OCI-LY1 (cell line): ENCODE measurements around the gene PRKCH.

Source experiments
- H2AFZ ChIP-seq: fragments of 200-600 bp; sonication (generic), shearing (Covaris generic); 2 replicates; pipeline ENCODE4 v1.6.0; 2014; ENCODE audit warnings: antibody characterized with exemption, mild to moderate bottlenecking, low read length
- H3F3A ChIP-seq: fragments of 200-600 bp; sonication (generic), shearing (Covaris generic); 2 replicates; pipeline ENCODE4 v1.6.0; 2014; ENCODE audit warnings: mild to moderate bottlenecking, antibody characterized with exemption, low read length, moderate library complexity; ENCODE audit not compliant: insufficient read depth
- H3K27ac ChIP-seq: fragments of 200-600 bp; sonication (generic); 2 replicates; pipeline ENCODE4 v1.5.1; 2014; ENCODE audit warnings: low read length, mixed run types, mild to moderate bottlenecking, low read depth; ENCODE audit not compliant: poor library complexity, severe bottlenecking
- H3K27me3 ChIP-seq: fragments of 200-600 bp; sonication (generic); 2 replicates; pipeline ENCODE4 v1.6.0; 2014; ENCODE audit warnings: antibody characterized with exemption, mild to moderate bottlenecking, low read length, moderate library complexity; ENCODE audit not compliant: insufficient read depth
- H3K36me3 ChIP-seq: fragments of 200-600 bp; sonication (generic); 2 replicates; pipeline ENCODE4 v1.6.1; 2014; ENCODE audit warnings: mild to moderate bottlenecking, antibody characterized with exemption, low read length, moderate library complexity, mixed read lengths; ENCODE audit not compliant: insufficient read depth
- H3K4me1 ChIP-seq: fragments of 200-600 bp; sonication (generic); 2 replicates; pipeline ENCODE4 v1.5.1; 2014; ENCODE audit warnings: mild to moderate bottlenecking, low read length, moderate library complexity; ENCODE audit not compliant: insufficient read depth, severe bottlenecking
- H3K4me2 ChIP-seq: fragments of 200-600 bp; sonication (generic), shearing (Covaris generic); 2 replicates; pipeline ENCODE4 v1.6.1; 2014; ENCODE audit warnings: low read length
- H3K4me3 ChIP-seq: fragments of 200-600 bp; sonication (generic); 2 replicates; pipeline ENCODE4 v1.5.1; 2014; ENCODE audit warnings: low read length, low read depth, mild to moderate bottlenecking, mixed read lengths; ENCODE audit not compliant: poor library complexity, severe bottlenecking
- H3K79me2 ChIP-seq: fragments of 200-600 bp; shearing (Covaris generic); 2 replicates; pipeline ENCODE4 v1.6.1; 2016; ENCODE audit warnings: mixed run types, low read length, mixed read lengths; ENCODE audit not compliant: insufficient read depth
- H3K9ac ChIP-seq: fragments of 200-600 bp; sonication (generic), shearing (Covaris generic); 2 replicates; pipeline ENCODE4 v1.6.1; 2014; ENCODE audit warnings: mild to moderate bottlenecking, low read length, mixed read lengths
- H3K9me2 ChIP-seq: fragments of 200-600 bp; sonication (generic), shearing (Covaris generic); 2 replicates; pipeline ENCODE4 v1.6.1; 2014; ENCODE audit warnings: low read depth, mild to moderate bottlenecking, low read length, mixed read lengths
- H3K9me3 ChIP-seq: fragments of 200-600 bp; shearing (Covaris generic); 2 replicates; pipeline ENCODE4 v1.6.1; 2014; ENCODE audit warnings: low read length, mixed read lengths
- H4K20me1 ChIP-seq: fragments of 200-600 bp; sonication (generic), shearing (Covaris generic); 2 replicates; pipeline ENCODE4 v1.6.0; 2016; ENCODE audit warnings: mild to moderate bottlenecking, low read length; ENCODE audit not compliant: insufficient read depth
- CTCF ChIP-seq: fragments of 200-600 bp; sonication (generic), shearing (Covaris generic); IDR thresholded peaks from 2 replicates; pipeline ENCODE4 v1.5.1; 2017; ENCODE audit warnings: mild to moderate bottlenecking, antibody characterized with exemption, low read length, moderate library complexity, mixed read lengths
- EZH2 ChIP-seq: fragments of 200-600 bp; sonication (generic), shearing (Covaris generic); IDR thresholded peaks from 2 replicates; pipeline ENCODE4 v1.8.0; 2017; ENCODE audit warnings: borderline replicate concordance, mixed run types, mild to moderate bottlenecking, antibody characterized with exemption, low read length, moderate library complexity, mixed read lengths

Gene PRKCH

GRCh38 chr14:61375218-61375617 is 53.8 kb downstream of the PRKCH start:
- no peaks in the 10 kb centered on the region for H3K4me1 ChIP-seq
- no peaks in the 10 kb centered on the region for H3K36me3 ChIP-seq
- H3K27ac ChIP-seq: no peak overlapping the region
- TF ChIP-seq EZH2 (no peak), CTCF (no peak)
- no peak overlapping the region for H3K4me2 ChIP-seq
- no peaks in the 10 kb centered on the region for H4K20me1 ChIP-seq
- no peaks in the 10 kb centered on the region for H3K9me2 ChIP-seq
- no peak overlapping the region for H3K4me3 ChIP-seq
- no peaks in the 10 kb centered on the region for H3K27me3 ChIP-seq
- no peaks in the 10 kb centered on the region for H3K79me2 ChIP-seq
- H3K9me3 ChIP-seq: peaks cover 8% of the 10 kb centered on the region; the same call in 1 of the 2 replicates
- no peak overlapping the region for H2AFZ ChIP-seq
- H3K9ac ChIP-seq: no peak overlapping the region
- no peaks in the 10 kb centered on the region for H3F3A ChIP-seq

- Histone ChIP-seq H3F3A (no peaks in the 10 kb centered on the region), H3K9me2 (no peaks in the 10 kb centered on the region), H3K79me2 (no peaks in the 10 kb centered on the region), H3K4me2 (no peak overlapping the region), H3K9me3 (peaks cover 8% of the 10 kb centered on the region; the same call in 1 of the 2 replicates), H3K9ac (no peak overlapping the region), H3K36me3 (no peaks in the 10 kb centered on the region), H4K20me1 (no peaks in the 10 kb centered on the region), H3K4me1 (no peaks in the 10 kb centered on the region), H3K4me3 (no peak overlapping the region), H2AFZ (no peak overlapping the region), H3K27me3 (no peaks in the 10 kb centered on the region), H3K27ac (no peak overlapping the region)
- TF ChIP-seq EZH2: no peak
- no peak for TF ChIP-seq CTCF
Observed at GRCh38 chr14:61376314-61376713, 54.9 kb downstream of the PRKCH start.

GRCh38 chr14:61377749-61378148 is 56.4 kb downstream of the PRKCH start:
- Histone ChIP-seq H3K4me1 (no peaks in the 10 kb centered on the region), H4K20me1 (no peaks in the 10 kb centered on the region), H3K27ac (no peak overlapping the region), H3K4me3 (no peak overlapping the region), H3K27me3 (no peaks in the 10 kb centered on the region), H3K9me2 (no peaks in the 10 kb centered on the region), H3K79me2 (no peaks in the 10 kb centered on the region), H3F3A (no peaks in the 10 kb centered on the region), H3K9me3 (peaks cover 8% of the 10 kb centered on the region; the same call in 1 of the 2 replicates), H3K4me2 (no peak overlapping the region), H3K9ac (no peak overlapping the region), H3K36me3 (no peaks in the 10 kb centered on the region), H2AFZ (no peak overlapping the region)
- TF ChIP-seq EZH2 (no peak), CTCF (no peak)
